HepG2 (cell line): ENCODE data around the gene TP53I3. TPM values are rescaled to one million over a fixed set of nuclear protein-coding genes. Genes with fewer than 3 reads are reported as not detected.

Experiments used
- EP300 ChIP-seq, 3 experiments: sonication (generic) in 1 of 3; formaldehyde crosslinking in 1 of 3; IDR thresholded peaks; 2 replicates each; pipeline versions ENCODE4 v1.5.1 to v1.6.1; 2011 to 2020; ENCODE audit warnings: low read depth in 2 of 3, low read length in 2 of 3, borderline replicate concordance in 1 of 3, improper control_type of control experiment in 1 of 3, mild to moderate bottlenecking in 1 of 3, missing genetic modification reagents in 1 of 3, moderate library complexity in 1 of 3
- ERF ChIP-seq: IDR thresholded peaks from 2 replicates; pipeline ENCODE4 v1.6.1; 2018; ENCODE audit warnings: missing biosample characterization, missing genetic modification reagents
- FOXO1 ChIP-seq: sonication (generic); formaldehyde crosslinking; IDR thresholded peaks from 2 replicates; pipeline ENCODE4 v1.4.0; 2020; ENCODE audit warnings: missing genetic modification reagents
- IRX3 ChIP-seq: sonication (generic); formaldehyde crosslinking; IDR thresholded peaks from 2 replicates; pipeline ENCODE4 v1.8.1; 2023; ENCODE audit warnings: mild to moderate bottlenecking, low read depth, missing genetic modification reagents, borderline replicate concordance
- NR2F2 ChIP-seq: IDR thresholded peaks from 2 replicates; pipeline ENCODE4 v1.6.1; 2012; ENCODE audit warnings: low read depth, inconsistent platforms, borderline replicate concordance
- PTBP1 ChIP-seq: fragments of 200-400 bp; formaldehyde crosslinking; IDR thresholded peaks from 2 replicates; pipeline ENCODE4 v1.6.1; 2018; ENCODE audit warnings: low read length, low read depth; ENCODE audit not compliant: poor library complexity, severe bottlenecking
- SCMH1 ChIP-seq: sonication (generic); formaldehyde crosslinking; IDR thresholded peaks from 2 replicates; pipeline ENCODE4 v1.9.0; 2021; ENCODE audit warnings: missing genetic modification reagents, mild to moderate bottlenecking, borderline replicate concordance
- TFE3 ChIP-seq: IDR thresholded peaks from 2 replicates; pipeline ENCODE4 v1.6.1; 2016
- ZBTB43 ChIP-seq: sonication (generic); formaldehyde crosslinking; conservative IDR thresholded peaks from 2 replicates; pipeline ENCODE4 v1.4.0; 2020; ENCODE audit warnings: missing genetic modification reagents
- ZNF235 ChIP-seq: sonication (generic); formaldehyde crosslinking; IDR thresholded peaks from 2 replicates; pipeline ENCODE4 v1.8.1; 2023; ENCODE audit warnings: mild to moderate bottlenecking, missing genetic modification reagents, borderline replicate concordance
- ZNF30 ChIP-seq: sonication (generic); formaldehyde crosslinking; IDR thresholded peaks from 2 replicates; pipeline ENCODE4 v1.5.0; 2020; ENCODE audit warnings: mild to moderate bottlenecking, missing genetic modification reagents
- ZNF407 ChIP-seq: sonication (generic); formaldehyde crosslinking; IDR thresholded peaks from one replicate; pipeline ENCODE4 v1.5.1; 2020; ENCODE audit warnings: mild to moderate bottlenecking, missing genetic modification reagents; ENCODE audit errors: not compliant biosample characterization
- ZNF678 ChIP-seq: sonication (generic); formaldehyde crosslinking; IDR thresholded peaks from 2 replicates; pipeline ENCODE4 v1.4.0; 2020; ENCODE audit warnings: mild to moderate bottlenecking, missing genetic modification reagents
- ZNF709 ChIP-seq: sonication (generic); formaldehyde crosslinking; IDR thresholded peaks from 2 replicates; pipeline ENCODE4 v1.5.0; 2020; ENCODE audit warnings: mild to moderate bottlenecking, missing genetic modification reagents
- ZNF720 ChIP-seq: sonication (generic); formaldehyde crosslinking; IDR thresholded peaks from 2 replicates; pipeline ENCODE4 v1.4.0; 2020; ENCODE audit warnings: missing genetic modification reagents
- ZNF891 ChIP-seq: sonication (generic); formaldehyde crosslinking; IDR thresholded peaks from 2 replicates; pipeline ENCODE4 v1.5.0; 2020; ENCODE audit warnings: mild to moderate bottlenecking, missing genetic modification reagents
- polyA plus RNA-seq, 8 experiments: library from polyadenylated mRNA; depleted of rRNA in 3 of 8; stranded (reverse) in 7 of 8; unstranded in 1 of 8; fragments of >200 nt; fragmentation: Illumina TruSeq in 4 of 8; extraction: Trizol in 4 of 8; gene quantifications; 2 replicates each; pipeline versions ENCODE4 v1.2.1 to v1.2.3, GENCODE V29; 2011 to 2016; ENCODE audit warnings: low read depth in 4 of 8, missing spikeins in 1 of 8, mixed read lengths in 1 of 8; ENCODE audit not compliant: insufficient read depth in 1 of 8
- total RNA-seq, 5 experiments: library from RNA; depleted of rRNA; stranded (reverse); fragments of >200 nt; fragmentation: Illumina TruSeq; extraction: Trizol; gene quantifications; 2 replicates each; pipeline ENCODE4 v1.2.3, GENCODE V29; 2016; ENCODE audit warnings: low read depth in 1 of 5

The TP53I3 gene
- total and polyA plus RNA-seq, 2 of the 13 experiments (the other 11 are each of a cell fraction or from before 2014, with no cell fraction given): 25.0 to 44.1 TPM

GRCh38 chr2:24075915-24076848 is 8.5 kb downstream of the TP53I3 start, which contains the start of gene SF3B6 (continued):
- no peak; the same call in 1 of the 2 replicates for TF ChIP-seq ZBTB43
- peak; percentile 52; the same call in 1 of the 2 replicates for TF ChIP-seq ZNF709
- peak; percentile 86 for TF ChIP-seq TFE3 (CRISPR knock-in tag)
- peak; percentile 97; the same call in 1 of the 2 replicates for TF ChIP-seq ZNF720 (CRISPR knock-in tag)
- TF ChIP-seq ZNF678: peak; percentile 87; the same call in 1 of the 2 replicates
- TF ChIP-seq ERF (CRISPR knock-in tag): peak; percentile 99
- TF ChIP-seq ZNF891 (CRISPR knock-in tag): peak; percentile 96
- peak; percentile 73; the same call in 1 of the 2 replicates for TF ChIP-seq NR2F2
- TF ChIP-seq ZNF407 (CRISPR knock-in tag): peak; percentile 68
- peak; percentile 69; the same call in 1 of the 2 replicates for TF ChIP-seq ZNF235 (CRISPR knock-in tag)
- TF ChIP-seq ZNF30: no peak
- TF ChIP-seq EP300 (IDR thresholded peaks at IDR 0.05; ENCODE audit: low read depth in 2 of 2, low read length in 2 of 2): peak; percentile 17 to 78; a peak in 2 of 4 replicates
- TF ChIP-seq EP300 (CRISPR knock-in tag; IDR thresholded peaks at IDR 0.05; ENCODE audit: borderline replicate concordance): 0 out of 2 replicates have a peak, but pooled peaks have one; percentile 63
- TF ChIP-seq PTBP1: peak; percentile 95
- TF ChIP-seq IRX3 (CRISPR knock-in tag): peak; percentile 57; the same call in 1 of the 2 replicates
- peak; percentile 86 for TF ChIP-seq FOXO1 (CRISPR knock-in tag)
- no peak for TF ChIP-seq SCMH1
